ENCODE data around the gene ACAA1.
"Not testable (repeated sequence)": the region's sequence is repeated elsewhere in the genome, so short reads cannot be mapped to it uniquely, and the experiment has no call there.

The ACAA1 gene

GRCh38 chr3:38085311-38085942, 51.5 kb downstream of the ACAA1 start:
- no peak overlapping the region for H3K4me3 ChIP-seq (ENCODE audit: control insufficient read depth, low read depth, low read length)
- no peak for TF ChIP-seq CTCF (IDR thresholded peaks at IDR 0.05; ENCODE audit: control insufficient read depth, insufficient read depth, low read depth, low read length, missing control alignments)
- no peak for DNase-seq (ENCODE audit: low read depth)

- no peak for DNase-seq (ENCODE audit: low read depth)
- H3K4me3 ChIP-seq (ENCODE audit: control insufficient read depth, low read depth, low read length): no peak overlapping the region
- no peak for TF ChIP-seq CTCF (IDR thresholded peaks at IDR 0.05; ENCODE audit: control insufficient read depth, insufficient read depth, low read depth, low read length, missing control alignments)
Measured at GRCh38 chr3:38084334-38085310, 52.3 kb downstream of the ACAA1 start.

GRCh38 chr3:38083871-38084333, 53.0 kb downstream of the ACAA1 start:
- no peak for DNase-seq (ENCODE audit: low read depth)
- TF ChIP-seq CTCF (IDR thresholded peaks at IDR 0.05; ENCODE audit: control insufficient read depth, insufficient read depth, low read depth, low read length, missing control alignments): no peak
- no peak overlapping the region for H3K4me3 ChIP-seq (ENCODE audit: control insufficient read depth, low read depth, low read length)

- not testable (repeated sequence) for DNase-seq (ENCODE audit: low read depth); H3K4me3 ChIP-seq (ENCODE audit: control insufficient read depth, low read depth, low read length)
Measured at GRCh38 chr3:38083254-38083653, 53.7 kb downstream of the ACAA1 start.

- not testable (repeated sequence) for H3K4me3 ChIP-seq (ENCODE audit: control insufficient read depth, low read depth, low read length); DNase-seq (ENCODE audit: low read depth)
Measured at GRCh38 chr3:38082296-38082695, 54.6 kb downstream of the ACAA1 start.

- not testable (repeated sequence) for DNase-seq (ENCODE audit: low read depth); H3K4me3 ChIP-seq (ENCODE audit: control insufficient read depth, low read depth, low read length)
Measured at GRCh38 chr3:38077073-38077472, 59.9 kb downstream of the ACAA1 start.

Measured in AG09309 (cell line).